SU-DHL-6 (cell line): ENCODE results near the gene SRGAP3.

Experiments used
- H2AFZ ChIP-seq: fragments of 200-600 bp; sonication (generic); 2 replicates; pipeline ENCODE4 v1.6.1; 2014; ENCODE audit warnings: low read depth, mild to moderate bottlenecking, moderate library complexity, mixed read lengths, antibody characterized with exemption, low read length; ENCODE audit not compliant: severe bottlenecking
- H3F3A ChIP-seq: fragments of 200-600 bp; shearing (Covaris generic); 2 replicates; pipeline ENCODE4 v1.6.0; 2016; ENCODE audit warnings: antibody characterized with exemption, mild to moderate bottlenecking; ENCODE audit not compliant: insufficient read depth
- H3K27ac ChIP-seq: fragments of 200-600 bp; sonication (generic); 2 replicates; pipeline ENCODE4 v1.5.1; 2016; ENCODE audit warnings: low read depth, mild to moderate bottlenecking, low read length, moderate library complexity, mixed read lengths
- H3K27me3 ChIP-seq: fragments of 200-600 bp; sonication (generic), shearing (Covaris generic); 2 replicates; pipeline ENCODE4 v1.6.0; 2014; ENCODE audit warnings: mild to moderate bottlenecking, low read length
- H3K36me3 ChIP-seq: fragments of 200-600 bp; sonication (generic); 2 replicates; pipeline ENCODE4 v1.6.1; 2014; ENCODE audit warnings: mild to moderate bottlenecking, low read length, mixed read lengths
- H3K4me2 ChIP-seq: fragments of 300-600, 200-600 bp; shearing (Covaris generic), sonication (generic); 2 replicates; pipeline ENCODE4 v1.6.0; 2014; ENCODE audit warnings: low read length, low read depth, mild to moderate bottlenecking; ENCODE audit not compliant: poor library complexity, severe bottlenecking
- H3K4me3 ChIP-seq: fragments of 200-600 bp; sonication (generic); 2 replicates; pipeline ENCODE4 v1.5.1; 2014; ENCODE audit warnings: antibody characterized with exemption, low read length, mild to moderate bottlenecking, mixed read lengths; ENCODE audit not compliant: insufficient read depth, poor library complexity, severe bottlenecking
- H3K79me2 ChIP-seq: fragments of 200-600 bp; sonication (generic); 2 replicates; pipeline ENCODE4 v1.6.1; 2014; ENCODE audit warnings: mild to moderate bottlenecking, low read length, moderate library complexity; ENCODE audit not compliant: insufficient read depth
- H3K9ac ChIP-seq: fragments of 200-600 bp; sonication (generic); 2 replicates; pipeline ENCODE4 v1.7.0; 2014; ENCODE audit warnings: mild to moderate bottlenecking, low read length
- H3K9me2 ChIP-seq: fragments of 200-600 bp; sonication (generic); replicated peaks from 2 replicates; pipeline ENCODE4 v1.6.1; 2014; ENCODE audit warnings: low read length; ENCODE audit not compliant: insufficient read depth
- H3K9me3 ChIP-seq: fragments of 200-600 bp; sonication (generic); 2 replicates; pipeline ENCODE4 v1.6.1; 2014; ENCODE audit warnings: low read length, mixed read lengths; ENCODE audit not compliant: insufficient read depth
- H4K20me1 ChIP-seq: fragments of 200-600 bp; sonication (generic); 2 replicates; pipeline ENCODE4 v1.6.1; 2014; ENCODE audit warnings: low read depth, mild to moderate bottlenecking, antibody characterized with exemption, low read length, moderate library complexity, mixed read lengths
- CTCF ChIP-seq: fragments of 200-600 bp; sonication (generic); IDR thresholded peaks from one replicate; pipeline ENCODE4 v1.5.1; 2017; ENCODE audit warnings: antibody characterized with exemption, mild to moderate bottlenecking, low read length, moderate library complexity; ENCODE audit not compliant: insufficient read depth, poor library complexity, severe bottlenecking
- EZH2phosphoT487 ChIP-seq: fragments of 200-600 bp; sonication (generic), shearing (Covaris generic); conservative IDR thresholded peaks from 2 replicates; pipeline ENCODE4 v1.6.1; 2018; ENCODE audit warnings: mild to moderate bottlenecking, antibody characterized with exemption, low read length, moderate library complexity, mixed read lengths

SRGAP3 gene

GRCh38 chr3:8968375-8968882, 281.0 kb downstream of the SRGAP3 start:
- H2AFZ ChIP-seq: no peak overlapping the region
- H3K9ac ChIP-seq: no peak overlapping the region
- no peaks in the 10 kb centered on the region for H3F3A ChIP-seq
- no peak overlapping the region for H3K4me3 ChIP-seq
- no peaks in the 10 kb centered on the region for H3K36me3 ChIP-seq
- H3K4me2 ChIP-seq: no peak overlapping the region
- TF ChIP-seq CTCF (no peak), EZH2phosphoT487 (no peak)
- no peak overlapping the region for H3K27ac ChIP-seq
- H3K9me3 ChIP-seq: no peaks in the 10 kb centered on the region
- no peaks in the 10 kb centered on the region for H3K27me3 ChIP-seq
- no peaks in the 10 kb centered on the region for H3K9me2 ChIP-seq
- no peaks in the 10 kb centered on the region for H4K20me1 ChIP-seq
- H3K79me2 ChIP-seq: no peaks in the 10 kb centered on the region

- no peaks in the 10 kb centered on the region for H3K36me3 ChIP-seq
- H3K27ac ChIP-seq: no peak overlapping the region
- no peak overlapping the region for H3K4me3 ChIP-seq
- H3K27me3 ChIP-seq: no peaks in the 10 kb centered on the region
- H2AFZ ChIP-seq: no peak overlapping the region
- no peaks in the 10 kb centered on the region for H3K9me2 ChIP-seq
- H4K20me1 ChIP-seq: no peaks in the 10 kb centered on the region
- H3K4me2 ChIP-seq: no peak overlapping the region
- no peak overlapping the region for H3K9ac ChIP-seq
- TF ChIP-seq EZH2phosphoT487 (no peak), CTCF (no peak)
- H3K9me3 ChIP-seq: no peaks in the 10 kb centered on the region
- no peaks in the 10 kb centered on the region for H3F3A ChIP-seq
- peaks cover 7% of the 10 kb centered on the region for H3K79me2 ChIP-seq
These were observed 281.9 kb downstream of the SRGAP3 start for GRCh38 chr3:8967553-8967952.

GRCh38 chr3:8966820-8967348, 282.6 kb downstream of the SRGAP3 start:
- Histone ChIP-seq H3K36me3 (no peaks in the 10 kb centered on the region), H3K27ac (no peak overlapping the region), H3K4me2 (no peak overlapping the region), H3K4me3 (no peak overlapping the region), H3F3A (no peaks in the 10 kb centered on the region), H3K27me3 (no peaks in the 10 kb centered on the region), H3K9me3 (no peaks in the 10 kb centered on the region), H2AFZ (no peak overlapping the region), H3K9me2 (no peaks in the 10 kb centered on the region), H4K20me1 (no peaks in the 10 kb centered on the region), H3K9ac (no peak overlapping the region), H3K79me2 (peaks cover 14% of the 10 kb centered on the region)
- TF ChIP-seq EZH2phosphoT487 (no peak), CTCF (no peak)
